ENCODE data around the gene NEK2.
"Not testable (repeated sequence)": the region's sequence is repeated elsewhere in the genome, so short reads cannot be mapped to it uniquely, and the experiment has no call there.

The NEK2 gene

DNA sequence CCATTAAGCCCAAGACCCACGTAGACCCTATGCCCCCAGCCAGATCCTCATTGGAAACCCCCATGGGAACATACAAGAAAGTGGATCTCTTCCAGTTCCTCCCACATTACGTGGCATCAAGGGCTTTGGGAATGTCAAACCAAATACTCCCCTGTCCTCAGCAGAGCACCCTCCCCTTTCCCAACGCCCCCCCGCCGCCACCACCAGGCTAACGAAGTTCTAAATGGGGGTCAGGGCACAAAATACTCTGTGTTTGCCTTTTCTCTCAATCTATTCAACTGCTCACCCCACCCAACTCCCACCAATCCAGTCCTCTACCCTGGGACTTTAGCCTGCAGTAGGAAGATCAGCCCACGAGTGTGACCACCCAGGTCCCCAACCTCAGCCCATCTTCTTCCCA lies 24.5 kb downstream of the NEK2 start:
- DNase-seq (ENCODE audit: low read depth) = no peak

DNA sequence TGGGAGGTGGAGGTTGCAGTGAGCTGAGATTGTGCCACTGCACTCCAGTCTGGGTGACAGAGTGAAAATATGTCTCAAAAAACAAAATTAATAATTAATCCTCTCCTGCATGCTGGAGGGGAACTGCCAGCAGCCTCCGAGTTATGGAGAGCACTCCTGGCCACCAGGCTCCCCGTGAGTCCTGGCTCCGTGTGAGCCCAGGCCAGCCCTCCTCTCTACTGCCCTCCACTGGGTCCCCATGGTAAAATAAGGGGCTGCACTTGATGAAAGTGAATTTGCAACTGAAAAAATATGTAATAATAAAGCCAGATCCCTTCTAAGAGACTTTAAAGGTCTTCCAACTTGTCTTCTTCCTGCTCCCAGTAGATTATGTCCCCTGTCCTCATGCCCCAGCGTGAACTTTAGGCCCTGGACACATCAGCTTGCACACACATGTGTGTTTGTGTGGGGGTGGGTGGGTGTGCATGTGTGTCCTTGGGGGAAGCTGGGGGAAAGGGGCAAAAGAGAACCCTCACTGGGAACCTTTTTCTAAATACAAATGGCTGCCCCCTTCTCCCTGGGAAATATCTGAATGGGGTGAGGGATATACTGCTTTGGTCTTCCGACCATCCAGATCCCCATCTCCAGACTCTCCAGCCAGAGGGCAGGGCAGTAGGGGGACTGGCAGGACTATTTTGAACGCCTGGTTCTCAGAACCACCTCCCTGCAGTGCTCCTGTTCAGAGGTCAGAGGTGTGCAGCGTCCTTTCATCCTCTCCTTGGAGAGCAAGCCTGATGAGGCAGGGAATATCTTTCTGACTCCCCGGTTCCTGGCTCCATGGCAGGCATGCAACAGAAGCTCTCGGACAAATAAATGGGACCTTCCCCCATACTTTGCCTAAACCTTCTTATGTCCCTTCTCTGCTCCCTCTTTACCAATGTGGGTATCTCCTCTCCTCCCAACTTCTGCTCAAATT lies 26.2 kb downstream of the NEK2 start:
- DNase-seq (ENCODE audit: low read depth) = no peak

DNA sequence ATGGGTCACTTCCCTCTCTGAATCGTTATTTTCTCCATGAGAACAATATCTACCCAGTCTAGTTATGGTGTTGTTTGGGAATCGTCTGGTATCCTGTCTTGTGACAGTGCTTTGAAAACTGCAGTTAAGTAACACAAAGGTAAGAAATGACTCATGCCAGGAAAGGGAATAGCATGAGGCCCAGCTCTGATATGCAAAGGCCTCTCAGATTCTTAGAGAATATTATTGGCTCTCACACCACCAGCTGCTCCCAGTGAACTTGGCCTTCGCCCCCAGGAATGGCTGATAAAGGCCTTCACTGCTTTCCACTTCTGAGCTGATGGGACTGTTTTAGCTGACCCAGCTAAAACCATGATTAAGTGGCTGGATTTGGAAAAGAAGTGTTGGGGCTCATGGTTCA lies 27.1 kb downstream of the NEK2 start:
- no peak for DNase-seq (ENCODE audit: low read depth)

DNA sequence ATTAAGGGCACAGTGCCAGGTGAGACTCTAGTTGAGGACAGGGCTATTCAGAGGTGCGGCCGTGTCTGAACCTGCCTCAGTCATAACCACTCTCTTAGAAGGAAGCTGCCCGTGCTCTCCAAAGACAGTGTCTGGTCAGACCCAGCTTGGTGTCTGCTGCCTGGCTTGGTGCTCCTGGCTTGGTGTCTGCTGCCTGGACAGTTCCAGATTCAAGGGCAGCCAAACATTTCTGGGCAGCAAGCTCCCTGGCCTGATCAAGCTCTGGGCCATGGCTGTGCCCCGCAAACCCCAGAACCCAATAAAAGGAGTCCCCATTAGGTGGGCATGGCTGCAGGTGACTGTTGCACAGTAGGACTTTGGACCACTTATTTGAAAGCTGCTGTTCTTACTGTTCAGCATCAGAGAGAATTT lies 27.7 kb downstream of the NEK2 start:
- DNase-seq (ENCODE audit: low read depth) = no peak

DNA sequence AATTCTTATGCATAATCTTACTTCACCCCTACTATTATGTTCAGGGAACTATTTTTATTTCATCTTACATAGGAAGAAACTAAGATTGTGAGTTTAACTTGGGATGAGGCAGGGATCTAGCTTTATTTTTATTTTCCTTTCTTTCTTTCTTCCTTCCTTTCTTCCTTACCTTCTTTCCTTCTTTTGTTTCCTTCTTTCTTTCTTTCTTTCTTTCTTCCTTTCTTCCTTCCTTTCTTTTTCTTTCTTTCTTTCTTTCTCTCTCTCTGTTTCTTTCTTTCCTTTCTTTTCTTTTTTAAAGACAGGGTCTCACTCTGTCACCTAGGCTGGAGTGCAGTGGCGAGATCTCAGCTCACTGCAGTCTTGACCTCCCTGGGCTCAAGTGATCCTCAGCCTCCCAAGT lies 28.9 kb downstream of the NEK2 start:
- no peak for DNase-seq (ENCODE audit: low read depth)

DNA sequence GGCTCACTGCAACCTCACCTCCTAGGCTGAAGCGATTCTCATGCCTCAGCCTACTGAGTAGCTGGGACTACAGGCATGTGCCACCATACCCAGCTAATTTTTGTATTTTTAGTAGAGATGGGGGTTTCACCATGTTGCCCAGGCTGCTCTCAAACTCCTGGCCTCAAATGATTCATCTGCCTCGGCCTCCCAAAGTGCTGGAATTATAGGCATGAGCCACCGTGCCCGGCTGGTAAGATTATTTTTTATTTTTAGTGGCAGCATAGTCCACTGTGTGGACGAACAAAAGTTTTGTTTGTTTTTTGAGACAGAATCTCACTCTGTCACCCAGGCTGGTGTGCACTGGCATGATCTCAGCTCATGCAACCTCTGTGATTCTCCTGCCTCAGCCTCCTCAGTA lies 29.8 kb downstream of the NEK2 start:
- DNase-seq (ENCODE audit: low read depth) = not testable (repeated sequence)

DNA sequence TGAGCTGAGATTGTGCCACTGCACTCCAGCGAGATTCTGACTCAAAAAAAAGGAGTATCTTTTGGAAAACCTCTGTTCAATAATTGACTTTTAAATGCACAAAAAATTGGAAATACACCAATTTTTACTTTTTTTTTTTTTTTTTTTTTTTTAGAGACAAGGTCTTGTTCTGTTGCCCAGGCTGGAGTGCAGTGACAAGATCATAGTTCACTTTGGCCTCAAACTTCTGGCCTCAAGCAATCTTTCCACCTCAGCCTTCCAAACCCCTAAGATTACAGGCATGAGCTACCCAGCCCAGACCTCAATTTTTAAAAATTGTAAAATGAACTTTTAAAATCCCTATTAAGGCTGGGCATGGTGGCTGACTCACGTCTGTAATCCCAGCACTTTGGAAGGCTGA lies 30.8 kb downstream of the NEK2 start:
- no peak for DNase-seq (ENCODE audit: low read depth)

DNA sequence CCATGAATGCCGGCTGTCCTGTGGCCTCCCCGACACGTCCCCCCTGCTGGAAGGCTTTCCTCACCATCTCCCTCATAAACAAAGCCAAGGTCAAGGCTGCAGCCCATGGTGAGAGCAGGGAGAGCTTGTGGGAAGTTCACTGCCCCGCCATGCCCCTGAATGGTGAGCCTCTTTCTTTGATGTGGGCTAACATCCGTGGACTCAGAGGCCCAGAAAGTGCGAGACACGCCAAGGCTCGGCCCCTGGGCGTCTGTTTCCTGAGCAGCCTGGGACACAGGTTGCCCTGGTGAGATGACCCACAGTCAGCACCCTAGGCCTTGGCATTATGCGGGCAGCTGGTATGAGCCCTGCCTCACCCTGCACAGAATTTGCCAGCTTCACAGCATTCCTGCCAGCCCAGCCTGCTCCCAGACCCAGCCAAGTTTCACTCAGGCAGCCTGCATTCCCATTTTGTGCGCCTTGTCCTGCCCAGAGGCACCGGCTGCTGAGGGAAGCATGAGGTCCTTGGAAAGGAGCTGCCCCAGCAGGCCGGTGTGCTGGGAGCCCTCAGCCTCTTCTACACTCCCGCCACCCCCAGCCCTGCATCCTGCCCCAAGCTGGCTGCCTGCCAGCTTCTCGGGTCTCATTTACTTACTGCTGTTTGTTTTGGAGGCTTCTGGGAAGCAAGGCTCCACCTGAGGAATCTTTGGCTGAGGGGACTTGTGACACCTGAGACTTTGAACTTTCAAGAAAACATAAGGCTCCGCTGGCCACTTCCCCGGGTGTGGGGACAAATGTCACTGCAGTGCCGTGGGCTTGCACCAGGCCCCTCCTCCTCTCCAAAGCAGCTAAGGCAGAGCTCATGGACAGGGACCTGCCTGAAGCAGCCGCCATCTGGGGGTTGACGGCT lies 31.9 kb downstream of the NEK2 start:
- DNase-seq (ENCODE audit: low read depth) = no peak

DNA sequence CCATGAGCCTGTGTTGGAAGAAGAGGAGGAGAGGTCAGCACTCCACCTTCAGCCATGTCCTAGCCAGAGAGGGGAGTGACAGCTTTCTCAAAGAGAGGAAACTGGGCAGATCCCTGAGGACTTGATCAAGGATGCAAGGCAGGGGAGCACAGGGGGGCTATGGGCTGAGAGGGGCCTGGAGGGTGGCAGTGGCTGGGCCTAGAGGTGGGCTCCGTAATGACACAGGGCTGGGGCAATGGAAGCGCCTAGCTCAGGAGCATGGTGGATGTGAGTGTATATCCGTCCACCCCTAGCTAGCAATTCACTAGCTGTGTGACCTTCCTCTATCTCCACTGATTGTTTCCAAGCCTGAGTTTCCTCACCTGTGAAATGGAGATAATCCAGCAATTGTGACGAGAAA lies 32.6 kb downstream of the NEK2 start:
- DNase-seq (ENCODE audit: low read depth) = no peak

DNA sequence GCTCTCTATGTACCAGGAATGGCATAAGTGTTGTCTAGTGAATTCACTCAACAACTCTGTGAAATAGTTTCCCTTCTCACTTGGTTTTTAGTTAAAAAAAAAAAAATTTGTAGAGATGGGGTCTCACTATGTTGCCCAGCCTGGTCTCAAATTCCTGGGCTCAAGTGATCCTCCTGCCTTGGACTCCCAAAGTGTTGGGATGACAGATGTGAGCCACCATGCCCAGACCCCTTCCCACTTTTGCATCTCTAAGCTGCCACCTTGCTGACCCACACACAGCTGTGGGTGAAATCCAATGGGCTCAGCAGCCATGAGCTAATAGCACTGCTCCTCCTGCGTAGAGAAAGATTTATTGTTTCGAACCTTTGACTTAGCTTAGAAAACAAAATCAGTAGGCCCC lies 33.5 kb downstream of the NEK2 start:
- no peak for DNase-seq (ENCODE audit: low read depth)

DNA sequence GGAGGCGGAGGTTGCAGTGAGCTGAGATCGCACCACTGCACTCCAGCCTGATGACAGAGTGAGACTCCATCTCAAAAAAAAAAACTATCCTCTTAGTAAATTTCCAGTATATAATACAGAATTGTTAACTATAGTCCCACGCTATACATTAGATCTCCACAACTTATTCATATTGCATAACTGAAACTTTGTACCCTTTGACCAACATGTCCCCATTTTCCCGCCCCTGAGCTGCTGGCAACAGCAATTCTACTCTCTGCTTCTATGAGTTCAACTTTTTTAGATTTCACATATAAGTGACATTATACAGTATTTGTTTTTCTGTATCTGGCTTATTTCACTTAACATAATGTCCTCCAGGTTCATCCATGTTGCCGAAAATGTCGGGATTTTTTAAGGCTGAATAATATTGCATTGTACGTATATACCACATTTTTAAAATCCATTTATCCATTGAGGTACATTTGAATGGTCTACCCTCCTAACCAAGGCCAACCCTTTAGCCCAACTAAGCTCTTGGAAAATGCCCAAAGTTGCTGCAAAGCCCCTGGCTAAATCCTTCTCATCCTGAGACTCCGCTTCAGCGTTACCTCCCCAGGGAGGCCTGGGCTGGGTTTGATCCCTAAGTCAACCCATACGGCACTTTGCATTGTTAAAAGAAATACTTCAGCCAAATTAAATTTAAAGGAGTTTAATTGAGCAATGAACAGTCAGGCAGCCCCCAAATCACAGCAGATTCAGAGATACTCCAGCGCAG lies 34.2 kb downstream of the NEK2 start:
- DNase-seq (ENCODE audit: low read depth) = no peak

DNA sequence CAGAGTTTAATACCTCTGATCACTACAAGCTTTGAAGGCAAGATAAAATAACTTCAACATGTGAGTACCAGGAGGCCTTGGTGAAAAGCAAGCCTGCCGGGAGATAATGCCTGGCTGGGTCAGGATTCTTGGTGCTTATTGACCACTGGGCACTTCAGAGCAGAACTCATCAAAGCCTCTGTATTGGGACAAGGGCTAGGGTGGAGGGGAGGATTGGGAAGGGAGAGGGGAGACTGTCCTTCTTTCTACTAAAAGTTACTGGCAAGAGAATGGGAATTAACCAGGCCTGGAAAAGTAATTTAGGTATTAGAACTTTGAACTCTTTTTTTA lies 35.2 kb downstream of the NEK2 start:
- no peak for DNase-seq (ENCODE audit: low read depth)

DNA sequence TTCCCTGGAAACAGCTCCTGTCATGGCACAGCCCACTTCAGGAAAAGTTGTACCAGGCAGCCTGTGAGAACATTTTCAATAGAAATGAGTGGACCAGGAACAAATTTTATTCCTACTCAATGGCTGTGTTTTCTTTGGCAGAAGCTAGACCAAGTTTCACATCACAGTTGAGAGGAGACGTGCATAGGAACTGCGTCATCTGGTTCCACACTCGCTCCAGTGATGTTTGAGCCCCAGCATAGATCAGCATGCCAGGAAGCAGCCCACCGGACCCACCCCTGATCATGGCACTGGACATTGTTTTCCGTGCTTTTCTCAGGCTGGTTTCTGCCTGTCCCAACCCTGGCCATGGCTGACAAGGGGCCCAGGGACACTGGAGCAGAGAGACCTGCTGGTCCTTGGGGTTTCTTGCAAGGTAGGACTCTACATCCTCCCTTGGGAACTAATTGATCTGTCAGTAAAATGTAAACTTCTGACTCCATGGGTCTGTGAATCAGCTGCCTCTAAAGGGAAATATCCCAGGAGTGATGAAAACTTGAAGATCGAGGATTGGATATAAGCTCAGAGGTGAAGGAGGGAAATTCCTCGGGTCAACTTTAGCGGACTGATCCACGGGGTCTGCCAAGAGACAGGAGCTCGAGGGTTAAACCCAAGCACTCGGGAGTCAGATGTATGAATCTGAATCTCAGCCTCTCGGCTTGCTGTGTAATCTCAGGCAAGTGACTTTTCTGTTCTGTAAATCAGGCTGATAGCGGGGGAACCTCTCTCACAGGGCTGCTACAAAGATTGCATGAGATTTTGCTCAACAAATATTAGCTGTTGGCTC lies 35.7 kb downstream of the NEK2 start:
- peak; percentile 87 for DNase-seq (ENCODE audit: low read depth)

DNA sequence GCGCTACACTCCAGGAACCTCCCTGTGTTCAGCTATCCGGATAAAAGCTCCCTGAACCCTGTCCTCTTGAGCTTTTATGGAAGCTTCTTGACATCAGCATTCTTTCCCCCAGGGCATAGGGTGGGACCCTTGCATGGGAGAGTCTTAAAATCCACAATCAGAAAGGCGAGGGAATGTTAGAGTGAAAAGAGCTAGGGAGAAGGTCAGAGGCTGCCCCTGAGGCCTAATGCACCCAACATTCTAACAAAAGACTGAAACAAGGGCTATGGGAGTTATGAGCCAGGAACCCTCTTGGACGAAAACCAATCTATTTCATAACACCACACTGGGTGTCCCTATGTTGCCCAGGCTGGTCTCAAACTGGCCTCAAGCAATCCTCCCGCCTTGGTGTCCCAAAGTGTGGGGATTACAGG lies 36.7 kb downstream of the NEK2 start:
- DNase-seq (ENCODE audit: low read depth) = no peak

DNA sequence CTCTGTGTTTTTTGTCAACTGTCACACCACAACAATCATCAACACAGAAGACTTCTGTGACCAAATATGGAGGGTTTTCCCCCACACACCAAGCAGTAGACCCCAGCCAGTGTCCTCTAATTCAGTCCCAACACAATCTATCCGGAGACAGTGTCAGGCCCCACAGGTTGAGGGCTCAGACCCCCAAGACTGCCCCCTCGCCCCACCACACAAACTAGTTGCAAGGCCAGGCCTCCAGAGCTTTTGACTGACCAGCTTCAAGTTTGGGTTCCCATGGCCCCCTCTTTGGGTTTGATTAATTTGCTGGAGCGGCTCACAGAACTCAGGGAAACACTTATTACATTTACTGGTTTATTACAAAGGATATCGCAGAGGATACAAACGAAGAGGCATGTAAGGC lies 37.2 kb downstream of the NEK2 start:
- DNase-seq (ENCODE audit: low read depth) = no peak

DNA sequence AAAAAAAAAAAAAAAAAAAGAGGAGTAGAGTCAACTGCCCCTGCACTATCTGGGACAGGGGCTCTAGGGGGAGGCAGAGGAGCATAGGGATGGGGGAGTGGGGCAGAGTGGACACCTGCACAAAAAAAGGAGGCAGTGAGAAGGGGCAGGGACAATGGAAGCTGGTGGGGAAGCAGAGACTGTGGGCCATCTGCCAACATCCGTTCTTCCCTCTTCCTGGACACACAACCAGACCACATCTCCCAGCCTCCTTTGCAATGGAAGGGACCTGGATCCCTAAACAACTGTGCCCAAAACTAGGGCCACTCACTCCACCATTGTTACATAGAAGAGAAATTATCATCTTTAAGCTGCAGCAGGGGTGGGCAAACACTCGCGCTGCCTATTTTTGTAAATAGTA lies 38.4 kb downstream of the NEK2 start:
- no peak for DNase-seq (ENCODE audit: low read depth)

DNA sequence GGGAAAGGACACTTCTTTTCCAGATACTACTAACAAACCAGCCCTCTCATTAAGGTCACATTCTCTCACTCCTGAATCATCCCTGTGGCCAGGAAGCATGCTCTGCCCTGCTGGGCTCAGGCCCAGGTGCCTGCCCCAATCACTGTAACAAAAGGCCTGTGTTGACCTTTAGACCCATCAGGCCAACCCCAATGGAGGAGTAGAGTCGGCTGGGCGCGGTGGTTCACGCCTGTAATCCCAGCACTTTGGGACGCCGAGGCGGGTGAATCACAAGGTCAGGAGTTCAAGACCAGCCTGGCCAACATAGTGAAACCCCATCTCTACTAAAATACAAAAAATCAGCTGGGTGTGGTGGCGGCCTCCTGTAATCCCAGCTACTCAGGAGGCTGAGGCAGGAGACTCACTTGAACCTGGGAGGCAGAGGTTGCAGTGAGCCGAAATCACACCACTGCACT lies 38.8 kb downstream of the NEK2 start:
- DNase-seq (ENCODE audit: low read depth) = peak; percentile 69

DNA sequence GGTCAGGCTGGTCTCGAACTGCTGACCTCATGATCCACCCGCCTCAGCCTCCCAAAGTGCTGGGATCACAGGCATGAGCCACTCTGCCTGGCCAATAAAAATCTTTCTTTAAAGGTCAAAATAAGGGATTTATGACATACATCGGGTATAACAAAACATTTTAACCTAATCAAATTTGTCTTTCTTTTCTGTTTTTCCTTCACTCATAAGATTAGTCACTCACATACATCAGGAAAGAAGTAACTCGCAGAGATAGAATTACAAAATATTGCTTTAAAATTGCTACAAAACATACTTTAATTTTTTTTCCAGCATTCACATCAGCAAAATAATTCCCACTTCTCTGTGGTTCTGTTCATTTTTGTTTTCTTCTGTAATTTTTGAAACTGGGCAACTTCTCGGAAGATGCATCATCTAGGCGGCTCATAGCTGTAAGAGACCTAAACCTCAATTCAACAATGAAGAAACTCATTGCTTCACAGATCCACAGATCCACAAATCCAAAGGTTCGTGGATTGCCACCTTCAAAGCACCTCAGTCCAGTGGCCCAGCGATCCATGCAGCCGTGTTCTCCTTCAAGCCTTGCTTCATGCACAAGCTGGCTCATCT lies 39.7 kb downstream of the NEK2 start:
- no peak for DNase-seq (ENCODE audit: low read depth)

DNA sequence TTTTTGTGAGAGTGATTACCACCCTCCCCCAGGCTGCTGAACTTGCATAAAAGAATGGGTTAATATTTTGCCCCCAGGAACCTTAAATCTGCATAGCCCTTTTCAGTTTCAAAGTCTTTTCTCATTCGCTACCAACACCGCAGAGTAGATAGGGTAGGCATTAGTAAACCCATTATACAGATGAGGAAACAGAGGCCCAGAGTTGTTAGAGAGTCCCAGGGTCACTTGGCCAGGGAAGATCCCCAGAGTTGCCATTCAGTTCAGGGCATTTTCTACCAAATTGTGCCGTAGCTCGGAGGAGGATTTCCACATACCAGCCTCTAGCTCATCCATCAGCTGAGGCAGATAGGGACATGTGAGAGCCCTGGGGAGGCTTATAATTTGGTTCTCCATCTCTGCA lies 40.5 kb downstream of the NEK2 start:
- DNase-seq (ENCODE audit: low read depth) = no peak

DNA sequence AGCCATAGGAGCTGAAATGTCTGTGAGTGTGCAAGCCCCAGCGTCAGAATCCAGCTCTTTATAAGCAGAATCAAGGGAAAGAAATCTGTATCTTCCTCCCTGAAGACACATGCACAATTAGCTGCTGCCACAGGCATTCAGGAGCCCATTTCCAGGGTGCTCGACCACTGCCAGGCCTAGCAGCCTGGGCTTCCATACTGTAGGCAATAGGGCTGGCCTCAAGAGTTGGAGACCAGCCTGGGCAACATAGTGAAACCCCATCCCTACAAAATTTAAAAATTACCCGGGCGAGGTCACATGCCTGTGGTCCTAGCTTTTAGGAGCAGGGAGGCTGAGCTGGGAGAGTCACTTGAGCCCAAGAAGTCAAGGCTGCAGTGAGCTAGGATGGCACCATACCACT lies 41.0 kb downstream of the NEK2 start:
- DNase-seq (ENCODE audit: low read depth) = no peak

DNA sequence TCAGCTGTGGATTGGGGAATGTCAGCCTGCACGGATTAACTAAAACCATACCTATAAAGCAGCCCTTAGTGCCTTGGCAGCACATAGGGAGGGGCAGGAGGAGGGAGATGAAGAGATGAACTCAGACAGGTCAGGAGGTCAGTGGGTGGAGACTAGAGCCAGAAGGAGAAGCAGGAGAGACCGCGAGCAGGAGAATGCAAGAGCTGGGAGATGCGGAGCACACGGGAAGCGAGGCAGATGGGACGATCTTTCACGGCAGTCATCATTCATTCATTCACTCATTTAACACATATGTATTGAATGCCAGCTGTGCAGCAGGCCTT lies 41.9 kb downstream of the NEK2 start:
- DNase-seq (ENCODE audit: low read depth) = no peak

Data from HS-5 (cell line).